SK-N-SH treated with all-trans-retinoic acid at 6 μM for 48 hours (cell line): ENCODE measurements around the gene FCN3.

Experiments
- ATAC-seq: fragments of 200-7000 bp; cut with Tn5 transposase; 3 replicates; pipeline ENCODE4 v1.9.1; 2020; ENCODE audit warnings: mild to moderate bottlenecking, moderate library complexity
- ARNTL ChIP-seq: fragments of 450-650 bp; formaldehyde crosslinking; IDR thresholded peaks from 2 replicates; pipeline ENCODE4 v1.5.0; 2020; ENCODE audit warnings: low read depth, mild to moderate bottlenecking, moderate library complexity, borderline replicate concordance
- BACH2 ChIP-seq: fragments of 250-450 bp; sonication (Bioruptor Pico); IDR thresholded peaks from 2 replicates; pipeline ENCODE4 v1.9.0; 2021; ENCODE audit warnings: mild to moderate bottlenecking, borderline replicate concordance
- CREB5 ChIP-seq: fragments of 250-450 bp; sonication (Bioruptor Pico); IDR thresholded peaks from 2 replicates; pipeline ENCODE4 v1.5.1; 2020; ENCODE audit warnings: low read depth, mild to moderate bottlenecking, moderate library complexity
- CSDC2 ChIP-seq: fragments of 250-450 bp; sonication (Bioruptor Pico); IDR thresholded peaks from 2 replicates; pipeline ENCODE4 v1.5.0; 2020; ENCODE audit warnings: mild to moderate bottlenecking, moderate library complexity
- CSRNP3 ChIP-seq: fragments of 250-450 bp; sonication (Bioruptor Pico); IDR thresholded peaks from 2 replicates; pipeline ENCODE4 v1.5.1; 2021; ENCODE audit warnings: mild to moderate bottlenecking, moderate library complexity
- ESRRG ChIP-seq: fragments of 250-450 bp; sonication (Bioruptor Pico); IDR thresholded peaks from 2 replicates; pipeline ENCODE4 v1.6.1; 2021; ENCODE audit warnings: mild to moderate bottlenecking
- GLIS3 ChIP-seq: fragments of 250-450 bp; sonication (Bioruptor Pico); IDR thresholded peaks from 2 replicates; pipeline ENCODE4 v1.5.0; 2020; ENCODE audit warnings: mild to moderate bottlenecking, moderate library complexity
- ISL1 ChIP-seq: fragments of 250-450 bp; sonication (Bioruptor Pico); IDR thresholded peaks from 2 replicates; pipeline ENCODE4 v2.1.2; 2022; ENCODE audit warnings: mild to moderate bottlenecking, moderate library complexity
- OSR1 ChIP-seq: fragments of 250-450 bp; sonication (Bioruptor Pico); IDR thresholded peaks from 2 replicates; pipeline ENCODE4 v1.8.0; 2022; ENCODE audit warnings: moderate library complexity, mild to moderate bottlenecking, inconsistent platforms
- POU6F1 ChIP-seq: fragments of 250-450 bp; sonication (Bioruptor Pico); IDR thresholded peaks from 2 replicates; pipeline ENCODE4 v1.8.0; 2021; ENCODE audit warnings: low read depth, mild to moderate bottlenecking, moderate library complexity, borderline replicate concordance
- PPARA ChIP-seq: fragments of 250-450 bp; sonication (Bioruptor Pico); IDR thresholded peaks from 2 replicates; pipeline ENCODE4 v1.5.0; 2020; ENCODE audit warnings: mild to moderate bottlenecking, borderline replicate concordance
- RARB ChIP-seq: fragments of 250-450 bp; sonication (Bioruptor Pico); IDR thresholded peaks from 2 replicates; pipeline ENCODE4 v1.8.0; 2021; ENCODE audit warnings: mild to moderate bottlenecking, moderate library complexity
- SNAI2 ChIP-seq: fragments of 250-450 bp; sonication (Bioruptor Pico); IDR thresholded peaks from 2 replicates; pipeline ENCODE4 v1.5.0; 2020; ENCODE audit warnings: mild to moderate bottlenecking, moderate library complexity
- TCF4 ChIP-seq: fragments of 250-450 bp; sonication (Bioruptor Pico); IDR thresholded peaks from 2 replicates; pipeline ENCODE4 v1.8.0; 2021; ENCODE audit warnings: mild to moderate bottlenecking, moderate library complexity, borderline replicate concordance
- TOX ChIP-seq: fragments of 250-450 bp; sonication (Bioruptor Pico); IDR thresholded peaks from 2 replicates; pipeline ENCODE4 v1.8.0; 2021; ENCODE audit warnings: mild to moderate bottlenecking, moderate library complexity, borderline replicate concordance
- TSHZ2 ChIP-seq: fragments of 250-450 bp; sonication (Bioruptor Pico); IDR thresholded peaks from 2 replicates; pipeline ENCODE4 v1.5.0; 2020; ENCODE audit warnings: mild to moderate bottlenecking, moderate library complexity
- ZC3H10 ChIP-seq: fragments of 250-450 bp; sonication (Bioruptor Pico); IDR thresholded peaks from 2 replicates; pipeline ENCODE4 v1.5.1; 2021; ENCODE audit warnings: mild to moderate bottlenecking, moderate library complexity
- ZFP3 ChIP-seq: fragments of 250-450 bp; sonication (Bioruptor Pico); IDR thresholded peaks from 2 replicates; pipeline ENCODE4 v1.5.0; 2020; ENCODE audit warnings: mild to moderate bottlenecking, moderate library complexity
- ZFP30 ChIP-seq: fragments of 450-650 bp; formaldehyde crosslinking; IDR thresholded peaks from 2 replicates; pipeline ENCODE4 v1.5.0; 2022; ENCODE audit warnings: mild to moderate bottlenecking, moderate library complexity
- ZNF565 ChIP-seq: fragments of 450-650 bp; formaldehyde crosslinking; conservative IDR thresholded peaks from 2 replicates; pipeline ENCODE4 v1.5.0; 2020; ENCODE audit warnings: low read depth, mild to moderate bottlenecking, moderate library complexity
- ZNF70 ChIP-seq: fragments of 450-650 bp; formaldehyde crosslinking; IDR thresholded peaks from 2 replicates; pipeline ENCODE4 v1.5.0; 2020; ENCODE audit warnings: mild to moderate bottlenecking, moderate library complexity

The FCN3 gene

GRCh38 chr1:27397110-27397509 lies 22.5 kb upstream of the FCN3 start:
- no peak for TF ChIP-seq ZNF565 (CRISPR knock-in tag)
- TF ChIP-seq RARB (CRISPR knock-in tag) = no peak
- TF ChIP-seq CSDC2 (CRISPR knock-in tag) = no peak
- TF ChIP-seq SNAI2 = no peak
- no peak for TF ChIP-seq ARNTL (CRISPR knock-in tag)
- TF ChIP-seq TSHZ2 (CRISPR knock-in tag) = no peak
- ATAC-seq = no peak

GRCh38 chr1:27395441-27396195 lies 21.0 kb upstream of the FCN3 start:
- peak; percentile 54 for ATAC-seq
- TF ChIP-seq ZFP30 (CRISPR knock-in tag) = no peak
- TF ChIP-seq CSDC2 (CRISPR knock-in tag) = no peak
- TF ChIP-seq OSR1 (CRISPR knock-in tag) = no peak
- no peak for TF ChIP-seq CREB5
- TF ChIP-seq SNAI2 = no peak
- TF ChIP-seq RARB (CRISPR knock-in tag) = no peak
- TF ChIP-seq ISL1 (CRISPR knock-in tag) = no peak

GRCh38 chr1:27394925-27395324 lies 20.3 kb upstream of the FCN3 start:
- no peak for ATAC-seq
- TF ChIP-seq ZFP30 (CRISPR knock-in tag) (no peak), TOX (CRISPR knock-in tag) (no peak), TCF4 (CRISPR knock-in tag) (no peak), CREB5 (no peak), SNAI2 (no peak), OSR1 (CRISPR knock-in tag) (no peak), CSDC2 (CRISPR knock-in tag) (no peak), ZFP3 (no peak), ZC3H10 (CRISPR knock-in tag) (no peak), GLIS3 (CRISPR knock-in tag) (no peak), ZNF565 (CRISPR knock-in tag) (no peak), ESRRG (CRISPR knock-in tag) (no peak), CSRNP3 (CRISPR knock-in tag) (no peak), ISL1 (CRISPR knock-in tag) (no peak)

GRCh38 chr1:27394282-27394658 lies 19.6 kb upstream of the FCN3 start:
- ATAC-seq = no peak
- TF ChIP-seq ZNF565 (CRISPR knock-in tag) (no peak), CSDC2 (CRISPR knock-in tag) (no peak), GLIS3 (CRISPR knock-in tag) (no peak), CSRNP3 (CRISPR knock-in tag) (no peak), RARB (CRISPR knock-in tag) (no peak), OSR1 (CRISPR knock-in tag) (no peak), ZNF70 (no peak), CREB5 (no peak), POU6F1 (CRISPR knock-in tag) (no peak), ESRRG (CRISPR knock-in tag) (no peak), PPARA (CRISPR knock-in tag) (no peak), BACH2 (CRISPR knock-in tag) (no peak), ZFP30 (CRISPR knock-in tag) (no peak), SNAI2 (no peak), ZFP3 (no peak)
